K562 (cell line): Measurements from ENCODE around the gene RTL10. TPM values are rescaled to one million over a fixed set of nuclear protein-coding genes. Genes with fewer than 3 reads are reported as not detected.

Source experiments
- BRF1 ChIP-seq: IDR thresholded peaks from 3 replicates; pipeline ENCODE4 v1.6.1; 2011; ENCODE audit warnings: borderline replicate concordance, mild to moderate bottlenecking; ENCODE audit not compliant: insufficient read length; ENCODE audit errors: extremely low read depth
- CEBPB ChIP-seq: fragments of 450-650 bp; IDR thresholded peaks from 2 replicates; pipeline ENCODE4 v1.6.1; 2016; ENCODE audit warnings: missing genetic modification characterization, missing compliant biosample characterization
- CREM ChIP-seq: IDR thresholded peaks from 2 replicates; pipeline ENCODE4 v1.6.1; 2014; ENCODE audit warnings: antibody characterized with exemption, low read depth
- GATAD2A ChIP-seq: fragments of 450-650 bp; IDR thresholded peaks from 2 replicates; pipeline ENCODE4 v1.6.1; 2017
- HNRNPK ChIP-seq: fragments of 200-400 bp; formaldehyde crosslinking; IDR thresholded peaks from one replicate; pipeline ENCODE4 v1.6.1; 2018; ENCODE audit warnings: mild to moderate bottlenecking, low read depth, low read length; ENCODE audit not compliant: poor library complexity, severe bottlenecking
- JUND ChIP-seq, 2 experiments: IDR thresholded peaks; 2 replicates in 1 of 2; 3 replicates in 1 of 2; pipeline ENCODE4 v1.6.1; 2011; ENCODE audit warnings: borderline replicate concordance in 2 of 2, low read depth in 2 of 2, low read length in 2 of 2, improper control_type of control experiment in 1 of 2, missing biosample characterization in 1 of 2, missing genetic modification characterization in 1 of 2, missing genetic modification reagents in 1 of 2
- NFE2 ChIP-seq: IDR thresholded peaks from 2 replicates; pipeline ENCODE4 v1.6.1; 2014; ENCODE audit warnings: antibody characterized with exemption, low read depth
- PBX2 ChIP-seq, 2 experiments: IDR thresholded peaks in 1 of 2; conservative IDR thresholded peaks in 1 of 2; 2 replicates each; pipeline ENCODE4 v1.6.1; 2016; ENCODE audit warnings: low read depth in 2 of 2, mild to moderate bottlenecking in 1 of 2, missing compliant biosample characterization in 1 of 2, missing genetic modification characterization in 1 of 2, moderate library complexity in 1 of 2
- PHF20 ChIP-seq: fragments of 450-650 bp; IDR thresholded peaks from 2 replicates; pipeline ENCODE4 v1.6.1; 2018; ENCODE audit not compliant: partially characterized antibody
- RBM25 ChIP-seq: fragments of 200-400 bp; formaldehyde crosslinking; IDR thresholded peaks from 2 replicates; pipeline ENCODE4 v1.6.1; 2018; ENCODE audit warnings: low read length, low read depth, moderate library complexity; ENCODE audit not compliant: severe bottlenecking
- RBM39 ChIP-seq: fragments of 200-400 bp; formaldehyde crosslinking; optimal IDR thresholded peaks from 2 replicates; pipeline ENCODE3; 2018; ENCODE audit warnings: low read depth, low read length
- RFX5 ChIP-seq: IDR thresholded peaks from 2 replicates; pipeline ENCODE4 v1.6.1; 2011; ENCODE audit warnings: low read depth, mild to moderate bottlenecking, improper control_type of control experiment, low read length
- RHOXF2B ChIP-seq: fragments of 250-450 bp; sonication (Bioruptor Pico); conservative IDR thresholded peaks from 2 replicates; pipeline ENCODE4 v1.5.1; 2021
- RNF2 ChIP-seq: sonication (generic); IDR thresholded peaks from 2 replicates; pipeline ENCODE4 v1.6.1; 2016
- SMARCA5 ChIP-seq: fragments of 450-650 bp; IDR thresholded peaks from 2 replicates; pipeline ENCODE4 v1.6.1; 2016
- SRSF7 ChIP-seq: fragments of 200-400 bp; formaldehyde crosslinking; optimal IDR thresholded peaks from 2 replicates; pipeline ENCODE3; 2017; ENCODE audit warnings: mild to moderate bottlenecking, low read depth, low read length
- TAL1 ChIP-seq: fragments of 450-650 bp; IDR thresholded peaks from 2 replicates; pipeline ENCODE4 v1.6.1; 2016; ENCODE audit warnings: mild to moderate bottlenecking
- TEAD4 ChIP-seq, 2 experiments: sonication (generic) in 1 of 2; formaldehyde crosslinking in 1 of 2; IDR thresholded peaks; 2 replicates each; pipeline versions ENCODE4 v1.6.1 to v1.8.0; 2012 to 2022; ENCODE audit warnings: borderline replicate concordance in 1 of 2, inconsistent platforms in 1 of 2, low read length in 1 of 2, mild to moderate bottlenecking in 1 of 2, missing genetic modification reagents in 1 of 2
- XRCC5 ChIP-seq: fragments of 200-400 bp; formaldehyde crosslinking; IDR thresholded peaks from 2 replicates; pipeline ENCODE4 v1.6.1; 2017; ENCODE audit warnings: low read depth, mild to moderate bottlenecking, low read length
- ZFPM2 ChIP-seq: fragments of 250-450 bp; sonication (Bioruptor Pico); IDR thresholded peaks from 2 replicates; pipeline ENCODE4 v1.5.1; 2022; ENCODE audit warnings: mild to moderate bottlenecking
- ZNF316 ChIP-seq: fragments of 450-650 bp; IDR thresholded peaks from 2 replicates; pipeline ENCODE4 v1.6.1; 2016
- ZNF507 ChIP-seq: conservative IDR thresholded peaks from 2 replicates; pipeline ENCODE4 v1.6.1; 2017; ENCODE audit warnings: missing genetic modification characterization, missing compliant biosample characterization
- ZNF764 ChIP-seq: fragments of 250-450 bp; sonication (Bioruptor Pico); IDR thresholded peaks from 2 replicates; pipeline ENCODE4 v1.4.0; 2020; ENCODE audit warnings: low read depth, mild to moderate bottlenecking, moderate library complexity
- ZNF766 ChIP-seq: fragments of 200-800 bp; sonication (Bioruptor generic); conservative IDR thresholded peaks from 2 replicates; pipeline ENCODE4 v1.6.1; 2016; ENCODE audit warnings: missing genetic modification characterization, missing compliant biosample characterization
- polyA plus RNA-seq, 8 experiments: library from polyadenylated mRNA; depleted of rRNA in 4 of 8; stranded (reverse) in 5 of 8; unstranded in 3 of 8; fragments of >200 nt; fragmentation: Nextera tagmentation in 2 of 8; fragmentation: Illumina TruSeq in 1 of 8; extraction: Ambion mirVana in 2 of 8; extraction: Trizol in 1 of 8; gene quantifications; 2 replicates each; pipeline versions ENCODE4 v1.2.1 to v1.2.3, GENCODE V29; 2011 to 2014; ENCODE audit warnings: inconsistent platforms in 1 of 8, missing spikeins in 1 of 8
- total RNA-seq, 7 experiments: library from RNA; depleted of rRNA in 6 of 7; stranded (reverse); fragments of >200 nt in 6 of 7; fragmentation: Illumina TruSeq in 2 of 7; extraction: Trizol in 2 of 7; gene quantifications; 2 replicates each; pipeline versions ENCODE4 v1.2.1 to v1.2.3, GENCODE V29; 2011 to 2021; ENCODE audit warnings: low replicate concordance in 1 of 7
- TF ChIP-seq, protein P1 (sequence below): fragments of 250-450 bp; sonication (Bioruptor Pico); IDR thresholded peaks from 2 replicates; pipeline ENCODE4 v1.5.0; 2021; ENCODE audit warnings: mild to moderate bottlenecking, borderline replicate concordance

The RTL10 gene
- total and polyA plus RNA-seq, 9 of the 15 experiments (the other 6 are each of a cell fraction or from before 2014, with no cell fraction given), result 19.8 to 75.5 (median 32.5) TPM

DNA sequence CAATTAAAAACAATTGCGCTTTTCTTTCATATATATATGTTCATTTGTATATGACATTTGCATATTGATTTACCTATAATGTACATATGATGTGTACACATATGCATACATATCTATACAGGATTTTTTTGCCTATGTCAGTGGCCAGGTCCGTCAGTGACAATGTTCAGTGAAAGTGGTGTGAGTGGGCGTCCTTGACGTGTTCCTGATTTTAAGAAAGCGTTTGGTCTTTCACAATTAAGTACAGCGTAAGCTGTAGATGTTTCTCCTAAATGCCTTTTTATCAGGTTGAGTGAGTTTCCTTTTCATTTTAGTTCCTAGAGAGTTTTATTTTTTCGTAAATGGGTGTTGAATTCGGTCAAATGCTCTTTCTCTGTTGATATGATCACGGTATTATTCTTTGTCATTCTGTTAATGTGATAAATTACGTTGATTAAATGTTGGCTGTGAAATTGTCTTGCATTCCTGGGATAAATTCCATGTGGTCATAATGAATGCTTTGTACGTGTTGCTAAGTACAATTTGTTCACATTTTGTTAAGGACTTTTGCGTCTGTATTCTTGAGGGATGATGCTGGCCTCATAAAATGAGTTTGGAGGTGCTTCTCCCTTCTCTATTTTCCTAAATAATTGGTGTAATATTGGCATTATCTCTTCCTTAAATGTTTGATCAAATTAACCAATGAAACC, 10.6 kb upstream of the RTL10 start (continued):
- TF ChIP-seq, protein P1, sequence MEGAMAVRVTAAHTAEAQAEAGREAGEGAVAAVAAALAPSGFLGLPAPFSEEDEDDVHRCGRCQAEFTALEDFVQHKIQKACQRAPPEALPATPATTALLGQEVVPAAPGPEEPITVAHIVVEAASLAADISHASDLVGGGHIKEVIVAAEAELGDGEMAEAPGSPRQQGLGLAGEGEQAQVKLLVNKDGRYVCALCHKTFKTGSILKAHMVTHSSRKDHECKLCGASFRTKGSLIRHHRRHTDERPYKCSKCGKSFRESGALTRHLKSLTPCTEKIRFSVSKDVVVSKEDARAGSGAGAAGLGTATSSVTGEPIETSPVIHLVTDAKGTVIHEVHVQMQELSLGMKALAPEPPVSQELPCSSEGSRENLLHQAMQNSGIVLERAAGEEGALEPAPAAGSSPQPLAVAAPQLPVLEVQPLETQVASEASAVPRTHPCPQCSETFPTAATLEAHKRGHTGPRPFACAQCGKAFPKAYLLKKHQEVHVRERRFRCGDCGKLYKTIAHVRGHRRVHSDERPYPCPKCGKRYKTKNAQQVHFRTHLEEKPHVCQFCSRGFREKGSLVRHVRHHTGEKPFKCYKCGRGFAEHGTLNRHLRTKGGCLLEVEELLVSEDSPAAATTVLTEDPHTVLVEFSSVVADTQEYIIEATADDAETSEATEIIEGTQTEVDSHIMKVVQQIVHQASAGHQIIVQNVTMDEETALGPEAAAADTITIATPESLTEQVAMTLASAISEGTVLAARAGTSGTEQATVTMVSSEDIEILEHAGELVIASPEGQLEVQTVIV (CRISPR knock-in tag), result no peak
- TF ChIP-seq XRCC5 (no peak), ZNF766 (CRISPR knock-in tag) (no peak), HNRNPK (no peak), RFX5 (no peak), ZNF764 (CRISPR knock-in tag) (0 out of 2 replicates have a peak, but pooled peaks have one; percentile 52), ZFPM2 (0 out of 2 replicates have a peak, but pooled peaks have one; percentile 41), JUND (IDR thresholded peaks at IDR 0.05; ENCODE audit: borderline replicate concordance, low read depth, low read length) (no peak), JUND (tag; IDR thresholded peaks at IDR 0.05; ENCODE audit: borderline replicate concordance, low read depth, low read length) (no peak), RBM39 (no peak), SMARCA5 (no peak), BRF1 (no peak), NFE2 (0 out of 2 replicates have a peak, but pooled peaks have one; percentile 3), PBX2 (CRISPR knock-in tag; IDR thresholded peaks at IDR 0.05; ENCODE audit: low read depth) (no peak), PBX2 (tag; conservative IDR thresholded peaks at IDR 0.05; ENCODE audit: low read depth) (no peak), RNF2 (peak; percentile 4; the same call in 1 of the 2 replicates), ZNF507 (tag) (no peak), TAL1 (no peak), GATAD2A (no peak), RBM25 (no peak), TEAD4 (IDR thresholded peaks at IDR 0.05; ENCODE audit: low read length) (no peak), TEAD4 (CRISPR knock-in tag; IDR thresholded peaks at IDR 0.05; ENCODE audit: borderline replicate concordance) (no peak), CEBPB (tag) (peak; percentile 29; the same call in 1 of the 2 replicates), RHOXF2B (peak; percentile 82; the same call in 1 of the 2 replicates), CREM (peak; percentile 42; the same call in 1 of the 2 replicates), PHF20 (no peak), SRSF7 (no peak), ZNF316 (no peak)
